Activated CD4-positive, alpha-beta T cell treated with anti-CD3 and anti-CD28 coated beads for 36 hours (primary cell): ENCODE measurements around the gene FLRT2. TPM values are rescaled to one million over a fixed set of nuclear protein-coding genes. Genes with fewer than 3 reads are reported as not detected.

Experiments used
- ATAC-seq: fragments of 200-7000 bp; cut with Tn5 transposase; one replicate; pipeline ENCODE4 v1.10.0; 2021; ENCODE audit warnings: mild to moderate bottlenecking, moderate library complexity
- CTCF ChIA-PET: fragments of 350-600 bp; sonication (Branson Sonifier 250); formaldehyde crosslinking; loops from one replicate; lab custom pipeline; 2021; ENCODE audit warnings: antibody characterized with exemption; lab: Charles Lee
- POLR2A ChIA-PET: fragments of 350-600 bp; sonication (Branson Sonifier 250); formaldehyde crosslinking; loops from one replicate; lab custom pipeline; 2021; ENCODE audit warnings: antibody characterized with exemption, inconsistent platforms; lab: Charles Lee
- DNase-seq: peaks from one replicate; pipeline ENCODE4 v3.0.0-alpha.2; 2020
- H3K27ac Mint-ChIP-seq: one replicate; pipeline ENCODE4 v1.8.0; 2021; ENCODE audit warnings: mixed read lengths
- H3K27me3 Mint-ChIP-seq: one replicate; pipeline ENCODE4 v1.8.0; 2021; ENCODE audit warnings: mixed read lengths
- H3K36me3 Mint-ChIP-seq: one replicate; pipeline ENCODE4 v1.8.0; 2021; ENCODE audit warnings: low read depth, mixed read lengths
- H3K4me1 Mint-ChIP-seq: one replicate; pipeline ENCODE4 v1.8.0; 2021; ENCODE audit warnings: mixed read lengths
- H3K4me3 Mint-ChIP-seq: one replicate; pipeline ENCODE4 v1.8.0; 2021; ENCODE audit warnings: mild to moderate bottlenecking, moderate library complexity, mixed read lengths
- H3K9me3 Mint-ChIP-seq: one replicate; pipeline ENCODE4 v1.8.0; 2021; ENCODE audit warnings: low read depth, mixed read lengths
- intact Hi-C, 2 experiments: fragments of 100-400 bp; cut with DNase I in 1 of 2; cut with micrococcal nuclease in 1 of 2; formaldehyde crosslinking; loops; one replicate each; pipeline versions ENCODE4 v1.14.2 to v1.15.1; 2022 to 2024; cut with DNase I, micrococcal nuclease
- total RNA-seq, 2 experiments: library from RNA; stranded (reverse); gene quantifications; one replicate each; pipeline ENCODE4 v1.2.3, GENCODE V29; 2021

The FLRT2 gene
- total RNA-seq, 2 experiments from 2014 or later, result not detected

DNA sequence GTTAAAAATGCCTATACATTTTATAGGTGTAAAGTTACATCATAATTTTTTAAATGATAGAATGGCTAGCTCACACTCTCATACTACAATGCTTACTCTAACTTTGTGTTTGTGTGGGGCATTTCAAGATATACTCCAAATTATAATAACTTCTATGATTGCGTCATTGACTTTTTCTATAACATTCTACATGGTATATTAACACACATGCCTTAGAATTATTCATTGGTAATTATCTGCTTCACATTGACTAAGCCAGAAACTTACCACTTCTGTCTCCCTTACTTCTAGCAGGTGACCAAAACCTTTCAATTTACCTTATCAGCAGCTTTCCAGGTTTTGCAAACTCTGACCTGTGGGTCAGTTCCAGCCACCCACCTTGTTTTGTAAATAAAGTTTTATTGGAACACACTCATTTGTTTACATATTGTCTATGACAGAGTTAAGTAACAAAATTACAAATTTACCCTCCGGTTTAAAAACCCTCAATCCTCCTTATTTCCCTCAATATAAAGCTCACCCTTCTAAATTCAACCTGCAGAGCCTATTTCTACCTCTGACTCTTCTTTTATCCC lies 12.7 kb upstream of the FLRT2 start:
- H3K9me3 Mint-ChIP-seq, result no peaks in the 10 kb centered on the region
- H3K36me3 Mint-ChIP-seq, result no peaks in the 10 kb centered on the region
- intact Hi-C loops, result no loop called here
- no peak overlapping the region for H3K27ac Mint-ChIP-seq
- no peak overlapping the region for H3K4me3 Mint-ChIP-seq
- ATAC-seq (no peak), DNase-seq (no peak)
- H3K4me1 Mint-ChIP-seq, result no peaks in the 10 kb centered on the region
- ChIA-PET CTCF (no interaction called here), POLR2A (no interaction called here)
- no peaks in the 10 kb centered on the region for H3K27me3 Mint-ChIP-seq

DNA sequence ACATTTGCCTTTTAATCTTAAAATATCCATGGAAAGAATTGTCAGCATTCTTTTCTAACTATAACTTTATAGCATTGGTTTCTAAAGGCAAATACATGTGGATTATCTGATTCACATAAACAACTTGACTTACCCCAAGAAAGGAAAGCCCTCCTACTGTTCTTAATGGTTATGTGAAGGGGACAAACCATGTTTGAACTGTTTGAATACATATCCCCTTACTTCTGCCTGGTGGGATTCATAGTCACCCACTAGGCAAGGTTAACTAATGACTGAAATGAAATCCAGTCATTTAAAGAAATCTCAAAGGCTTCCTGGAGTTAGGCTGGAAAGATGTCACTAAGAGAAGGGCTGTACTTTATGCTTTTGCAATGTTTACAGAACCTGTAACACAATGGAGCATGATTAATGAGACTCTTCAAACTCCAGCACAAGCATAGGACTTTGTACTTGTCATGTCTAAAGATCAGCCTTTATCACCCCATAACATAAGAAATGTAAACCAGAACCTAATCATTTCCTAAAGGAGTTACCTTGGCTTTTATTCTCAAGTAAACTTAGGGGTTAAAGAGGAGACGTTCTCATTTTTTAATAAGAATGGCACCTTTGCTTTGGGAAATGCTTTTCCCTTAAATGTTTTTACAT lies 10.2 kb upstream of the FLRT2 start:
- intact Hi-C loops, result no loop called here
- Mint-ChIP-seq H3K27me3 (no peaks in the 10 kb centered on the region), H3K9me3 (no peaks in the 10 kb centered on the region), H3K36me3 (no peaks in the 10 kb centered on the region), H3K4me1 (no peaks in the 10 kb centered on the region), H3K4me3 (no peak overlapping the region), H3K27ac (no peak overlapping the region)
- ATAC-seq (no peak), DNase-seq (no peak)
- ChIA-PET POLR2A (no interaction called here), CTCF (no interaction called here)

GRCh38 chr14:85520581-85520980 lies 9.4 kb upstream of the FLRT2 start:
- Mint-ChIP-seq H3K4me1 (no peaks in the 10 kb centered on the region), H3K36me3 (no peaks in the 10 kb centered on the region)

DNA sequence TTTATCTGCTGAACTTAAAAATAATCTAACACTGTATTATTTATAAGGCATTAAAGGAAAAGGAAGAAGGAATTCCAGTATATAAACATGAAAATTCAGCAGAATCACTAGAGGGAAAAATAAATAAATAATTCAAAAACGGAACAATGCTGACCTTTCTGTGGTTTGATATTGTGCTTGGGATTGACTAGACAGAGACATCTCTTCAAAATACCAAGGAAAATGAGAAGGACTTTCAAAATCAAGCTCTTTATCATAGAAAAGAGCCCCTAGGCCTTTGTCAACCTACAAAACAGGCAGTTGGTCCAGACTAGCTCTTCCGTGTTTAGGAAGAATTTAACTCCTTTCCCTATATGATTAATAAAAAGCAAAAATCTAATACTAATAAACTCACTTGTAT lies 6.3 kb upstream of the FLRT2 start:
- no peak for DNase-seq
- Mint-ChIP-seq H3K27ac (no peak overlapping the region), H3K9me3 (no peaks in the 10 kb centered on the region), H3K4me3 (no peak overlapping the region), H3K27me3 (peaks cover 6% of the 10 kb centered on the region), H3K36me3 (no peaks in the 10 kb centered on the region), H3K4me1 (no peaks in the 10 kb centered on the region)
- ChIA-PET POLR2A (no interaction called here), CTCF (interaction anchor here (1.3 kb wide), 1 partner anchor 25 kb away, joined by 3 read pairs; no protein-coding TSS in a partner anchor)
- ATAC-seq, result no peak
- intact Hi-C loops, result no loop called here

More at GRCh38 chr14:85520581-85520980, 9.4 kb upstream of the FLRT2 start:
- no peaks in the 10 kb centered on the region for H3K27me3 Mint-ChIP-seq
- intact Hi-C loops, result no loop called here
- no peak overlapping the region for H3K4me3 Mint-ChIP-seq
- H3K9me3 Mint-ChIP-seq, result no peaks in the 10 kb centered on the region
- ChIA-PET POLR2A (no interaction called here), CTCF (no interaction called here)
- no peak overlapping the region for H3K27ac Mint-ChIP-seq
- DNase-seq (no peak), ATAC-seq (no peak)

GRCh38 chr14:85527006-85527405 lies 2.9 kb upstream of the FLRT2 start:
- Mint-ChIP-seq H3K36me3 (no peaks in the 10 kb centered on the region), H3K4me1 (peaks cover 7% of the 10 kb centered on the region), H3K4me3 (no peak overlapping the region), H3K27me3 (peaks cover 37% of the 10 kb centered on the region), H3K9me3 (no peaks in the 10 kb centered on the region), H3K27ac (no peak overlapping the region)
- DNase-seq, result no peak
- POLR2A ChIA-PET, result no interaction called here
- intact Hi-C loops, result no loop called here
- CTCF ChIA-PET, result no interaction called here
- ATAC-seq, result no peak

GRCh38 chr14:85527445-85528035 lies 2.4 kb upstream of the FLRT2 start:
- Mint-ChIP-seq H3K4me3 (no peak overlapping the region), H3K27me3 (peaks cover 42% of the 10 kb centered on the region), H3K27ac (no peak overlapping the region), H3K4me1 (peaks cover 13% of the 10 kb centered on the region), H3K36me3 (no peaks in the 10 kb centered on the region), H3K9me3 (no peaks in the 10 kb centered on the region)
- DNase-seq, result no peak
- CTCF ChIA-PET, result interaction anchor here (0.8 kb wide), 1 partner anchor 18 kb away, joined by 4 read pairs; no protein-coding TSS in a partner anchor
- POLR2A ChIA-PET, result no interaction called here
- intact Hi-C loops, result no loop called here
- no peak for ATAC-seq

GRCh38 chr14:85528080-85528896 lies 1.7 kb upstream of the FLRT2 start:
- no peak for DNase-seq
- Mint-ChIP-seq H3K36me3 (no peaks in the 10 kb centered on the region), H3K27me3 (peaks cover 48% of the 10 kb centered on the region), H3K4me3 (no peak overlapping the region), H3K9me3 (no peaks in the 10 kb centered on the region), H3K4me1 (peaks cover 15% of the 10 kb centered on the region), H3K27ac (no peak overlapping the region)
- CTCF ChIA-PET, result interaction anchor here (0.6 to 0.8 kb wide), 2 partner anchors 17 to 333 kb away, joined by 3 to 4 read pairs; no protein-coding TSS in a partner anchor
- intact Hi-C loops, result no loop called here
- POLR2A ChIA-PET, result no interaction called here
- no peak for ATAC-seq

GRCh38 chr14:85528897-85529631 lies 880 bp upstream of the FLRT2 start:
- H3K27me3 Mint-ChIP-seq, result peaks cover 51% of the 10 kb centered on the region
- POLR2A ChIA-PET, result no interaction called here

DNA sequence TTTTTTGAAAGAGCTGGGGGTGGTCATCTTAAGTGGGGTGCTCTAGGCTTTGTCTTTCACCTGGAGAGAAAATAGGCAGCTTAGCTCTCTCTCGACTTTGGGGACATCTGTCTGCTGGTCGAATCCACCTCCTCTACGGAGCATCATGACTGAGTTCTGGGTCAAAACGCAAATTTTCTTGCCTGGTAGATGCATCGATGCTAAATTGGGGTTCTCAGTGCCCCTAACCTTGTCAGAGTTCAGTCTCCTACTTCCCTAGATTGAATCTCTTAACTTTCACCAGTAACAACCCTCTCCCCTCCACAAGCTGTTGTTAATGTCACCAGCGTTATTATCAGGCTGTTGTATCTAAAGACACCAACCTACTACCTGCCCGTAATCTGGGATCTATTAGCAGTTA lies 682 bp downstream of the FLRT2 start:
- no peak for DNase-seq
- Mint-ChIP-seq H3K36me3 (no peaks in the 10 kb centered on the region), H3K9me3 (no peaks in the 10 kb centered on the region), H3K4me1 (peaks cover 15% of the 10 kb centered on the region), H3K27ac (no peak overlapping the region), H3K4me3 (no peak overlapping the region), H3K27me3 (peaks cover 65% of the 10 kb centered on the region)
- ChIA-PET CTCF (interaction anchor here (0.7 to 1.0 kb wide), 2 partner anchors 12 to 102 kb away, joined by 3 to 6 read pairs; no protein-coding TSS in a partner anchor), POLR2A (no interaction called here)
- intact Hi-C loops, result no loop called here
- no peak for ATAC-seq

More at GRCh38 chr14:85528897-85529631, 880 bp upstream of the FLRT2 start:
- no peak overlapping the region for H3K27ac Mint-ChIP-seq
- no peaks in the 10 kb centered on the region for H3K36me3 Mint-ChIP-seq
- CTCF ChIA-PET, result no interaction called here
- no peak for DNase-seq
- intact Hi-C loops, result no loop called here
- H3K4me3 Mint-ChIP-seq, result no peak overlapping the region
- peaks cover 15% of the 10 kb centered on the region for H3K4me1 Mint-ChIP-seq
- no peak for ATAC-seq
- H3K9me3 Mint-ChIP-seq, result no peaks in the 10 kb centered on the region

DNA sequence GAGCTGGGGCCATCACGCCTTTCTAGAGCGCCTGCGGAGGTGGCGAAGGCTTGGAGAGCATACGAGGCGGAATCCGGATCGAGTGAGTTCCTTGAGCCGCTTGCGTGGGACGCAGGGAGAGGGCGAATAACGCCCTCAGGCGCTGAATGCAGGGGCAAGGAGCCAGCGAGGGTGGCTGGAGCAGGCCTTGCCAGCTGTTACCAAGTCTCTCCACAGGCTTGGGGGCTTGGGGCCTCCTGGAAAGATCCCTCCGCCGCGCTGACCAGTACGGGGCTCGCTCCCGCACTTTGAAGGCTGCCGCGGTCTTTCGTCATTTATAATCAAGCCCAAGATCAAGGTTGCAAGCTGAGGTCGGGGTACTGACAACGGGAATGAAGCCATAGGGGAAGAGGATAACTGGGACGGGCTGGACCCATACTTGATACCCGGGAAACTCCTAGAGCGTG lies 1.2 kb downstream of the FLRT2 start:
- intact Hi-C loops, result no loop called here
- DNase-seq (no peak), ATAC-seq (no peak)
- H3K9me3 Mint-ChIP-seq, result no peaks in the 10 kb centered on the region
- H3K4me1 Mint-ChIP-seq, result peaks cover 15% of the 10 kb centered on the region
- H3K27me3 Mint-ChIP-seq, result peaks cover 64% of the 10 kb centered on the region
- no peaks in the 10 kb centered on the region for H3K36me3 Mint-ChIP-seq
- H3K4me3 Mint-ChIP-seq, result no peak overlapping the region
- ChIA-PET CTCF (no interaction called here), POLR2A (no interaction called here)
- H3K27ac Mint-ChIP-seq, result no peak overlapping the region
